Naive thymus-derived CD4-positive, alpha-beta T cell (primary cell): Measurements from ENCODE around the gene TPM2. TPM values are rescaled to one million over a fixed set of nuclear protein-coding genes. Genes with fewer than 3 reads are reported as not detected.

Experiments
- ATAC-seq: fragments of 150-1000 bp; cut with Tn5 transposase; 2 replicates; pipeline ENCODE4 v1.10.0; 2021; ENCODE audit warnings: mild to moderate bottlenecking, moderate library complexity
- CTCF ChIA-PET: fragments of 350-600 bp; sonication (Branson Sonifier 250); formaldehyde crosslinking; loops from one replicate; lab custom pipeline; 2021; ENCODE audit warnings: antibody characterized with exemption; lab: Charles Lee
- POLR2A ChIA-PET: fragments of 350-600 bp; sonication (Branson Sonifier 250); formaldehyde crosslinking; loops from one replicate; lab custom pipeline; 2021; ENCODE audit warnings: antibody characterized with exemption, inconsistent platforms; lab: Charles Lee
- DNase-seq, 9 donors: peaks; one replicate each; pipeline versions ENCODE4 v3.0.0 to v3.0.0-alpha.2; 2020 to 2022; ENCODE audit warnings: mixed read lengths in 1 of 9
- H3K27ac ChIP-seq: one replicate; pipeline ENCODE4 v1.7.0; 2013; ENCODE audit warnings: mild to moderate bottlenecking, low read depth, low read length, moderate library complexity
- H3K27me3 ChIP-seq, 2 donors: one replicate each; pipeline ENCODE4 v1.7.0; 2013; ENCODE audit warnings: low read length in 2 of 2, mild to moderate bottlenecking in 2 of 2, moderate library complexity in 2 of 2; ENCODE audit not compliant: control insufficient read depth in 2 of 2, insufficient read depth in 2 of 2
- H3K36me3 ChIP-seq, 3 experiments: 1 replicate in 2 of 3; 2 replicates in 1 of 3; pipeline ENCODE4 v1.7.0; 2013; ENCODE audit warnings: low read length in 3 of 3, mild to moderate bottlenecking in 3 of 3, moderate library complexity in 1 of 3; ENCODE audit not compliant: insufficient read depth in 3 of 3, control insufficient read depth in 2 of 3
- H3K4me1 ChIP-seq, 2 donors: one replicate each; pipeline ENCODE4 v1.7.0; 2013; ENCODE audit warnings: low read length in 2 of 2, mild to moderate bottlenecking in 2 of 2, moderate library complexity in 1 of 2; ENCODE audit not compliant: control insufficient read depth in 2 of 2, insufficient read depth in 2 of 2
- H3K4me3 ChIP-seq: 2 replicates; pipeline ENCODE4 v1.7.0; 2013; ENCODE audit warnings: mild to moderate bottlenecking, low read length
- H3K9me3 ChIP-seq, 3 experiments: 1 replicate in 2 of 3; 2 replicates in 1 of 3; pipeline ENCODE4 v1.7.0; 2013; ENCODE audit warnings: low read length in 3 of 3; ENCODE audit not compliant: control insufficient read depth in 2 of 3
- H3K27ac Mint-ChIP-seq, 9 donors: one replicate each; pipeline ENCODE4 v1.8.0; 2020 to 2022; ENCODE audit warnings: mixed read lengths in 9 of 9, mild to moderate bottlenecking in 8 of 9, moderate library complexity in 5 of 9, inconsistent platforms in 2 of 9
- H3K27me3 Mint-ChIP-seq, 5 donors: one replicate each; pipeline ENCODE4 v1.8.0; 2021 to 2022; ENCODE audit warnings: mixed read lengths in 5 of 5, mild to moderate bottlenecking in 1 of 5
- H3K36me3 Mint-ChIP-seq, 5 donors: one replicate each; pipeline ENCODE4 v1.8.0; 2020 to 2022; ENCODE audit warnings: mixed read lengths in 5 of 5, mild to moderate bottlenecking in 3 of 5, inconsistent platforms in 1 of 5
- H3K4me1 Mint-ChIP-seq, 7 donors: one replicate each; pipeline ENCODE4 v1.8.0; 2020 to 2022; ENCODE audit warnings: mixed read lengths in 7 of 7, mild to moderate bottlenecking in 3 of 7, inconsistent platforms in 1 of 7
- H3K4me3 Mint-ChIP-seq, 10 donors: one replicate each; pipeline ENCODE4 v1.8.0; 2020 to 2022; ENCODE audit warnings: mild to moderate bottlenecking in 10 of 10, mixed read lengths in 10 of 10, moderate library complexity in 6 of 10, inconsistent platforms in 2 of 10
- H3K9me3 Mint-ChIP-seq, 11 donors: one replicate each; pipeline ENCODE4 v1.8.0; 2020 to 2022; ENCODE audit warnings: mixed read lengths in 11 of 11, mild to moderate bottlenecking in 4 of 11, inconsistent platforms in 1 of 11, moderate library complexity in 1 of 11
- intact Hi-C, 2 donors: fragments of 100-400 bp; cut with micrococcal nuclease; formaldehyde crosslinking; loops; one replicate each; pipeline ENCODE4 v1.15.1; 2023
- polyA plus RNA-seq, 2 donors: library from polyadenylated mRNA; unstranded; fragments of 300-500 nt; fragmentation: Illumina TruSeq; gene quantifications; one replicate each; pipeline ENCODE4 v1.2.3, GENCODE V29; 2021
- total RNA-seq, 6 experiments: library from RNA in 5 of 6; stranded (reverse) in 5 of 6; gene quantifications; 1 replicate in 5 of 6; 2 replicates in 1 of 6; pipeline ENCODE4 v1.2.3 and lab custom pipeline; 2021 to 2026

TPM2 gene
- total and polyA plus RNA-seq, 7 experiments from 2014 or later = 0.87 to 136 (median 40.0) TPM; not detected in 1

DNA sequence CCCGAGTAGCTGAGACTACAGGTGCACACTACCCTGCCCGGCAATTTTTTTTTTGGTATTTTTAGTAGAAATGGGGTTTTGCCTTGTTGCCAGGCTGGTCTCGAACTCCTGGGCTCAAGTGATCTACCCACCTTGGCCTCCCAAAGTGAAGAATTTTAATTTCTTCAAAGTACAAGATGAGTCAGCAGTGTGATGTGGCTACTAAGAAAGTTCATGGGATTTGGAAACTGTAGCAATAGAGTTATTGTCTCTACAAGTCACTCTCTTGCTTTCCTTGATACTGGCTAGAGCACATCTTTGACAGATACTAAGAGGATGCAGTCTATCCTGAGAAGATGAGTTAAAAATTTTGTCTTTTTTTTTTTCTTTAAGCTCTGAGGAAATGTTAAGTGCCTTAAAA is 44.4 kb upstream of the TPM2 start:
- Mint-ChIP-seq H3K27me3 (no peaks in the 10 kb centered on the region), H3K4me3 (peak overlapping the region in 4 of 10 donors; percentile 21 to 47 (median 30)), H3K36me3 (peaks cover 0 to 20% (median 12%) of the 10 kb centered on the region in 5 donors), H3K4me1 (peaks cover 20 to 34% (median 22%) of the 10 kb centered on the region in 7 donors), H3K9me3 (peaks cover 0 to 2% (median 0%) of the 10 kb centered on the region in 11 donors), H3K27ac (peak overlapping the region in 2 of 9 donors; percentile 22 to 33)
- Histone ChIP-seq H3K27ac (peak overlapping the region; percentile 93), H3K36me3 (peaks cover 5 to 39% (median 8%) of the 10 kb centered on the region in 3 experiments), H3K4me3 (no peak overlapping the region), H3K4me1 (peaks cover 39 to 43% of the 10 kb centered on the region in 2 donors), H3K9me3 (no peaks in the 10 kb centered on the region), H3K27me3 (no peaks in the 10 kb centered on the region)
- DNase-seq (no peak), ATAC-seq (no peak)
- CTCF ChIA-PET = interaction anchor here (1.1 to 5.6 kb wide), 4 partner anchors 14 to 76 kb away, joined by 3 to 61 read pairs (median 6); partner anchors contain the start of genes CCDC107, GBA2, RGP1 and RMRP
- POLR2A ChIA-PET = interaction anchor here (0.7 to 7.2 kb wide), 4 partner anchors 15 to 98 kb away, joined by 3 to 89 read pairs (median 15); partner anchors contain the start of genes GBA2, RGP1 and SIT1
- intact Hi-C loops = loop anchor here in 1 of 2 donors (10.0 kb wide), 2 partner anchors 249 to 1069 kb away; partner anchors contain the start of gene CCL27

- ChIA-PET POLR2A (interaction anchor here (0.7 to 7.2 kb wide), 19 partner anchors 9 to 129 kb away, joined by 3 to 89 read pairs (median 6); partner anchors contain the start of genes ARHGEF39, CCDC107, GBA2 and HINT2), CTCF (interaction anchor here (0.6 to 4.8 kb wide), 15 partner anchors 8 to 178 kb away, joined by 3 to 28 read pairs (median 4); partner anchors contain the start of genes CCDC107, GBA2, RGP1 and RMRP)
- Mint-ChIP-seq H3K9me3 (no peaks in the 10 kb centered on the region), H3K4me3 (peak overlapping the region in 5 of 10 donors; percentile 87 to 97 (median 94)), H3K27me3 (no peaks in the 10 kb centered on the region), H3K36me3 (peaks cover 0 to 14% (median 8%) of the 10 kb centered on the region in 5 donors), H3K4me1 (peaks cover 20 to 34% (median 22%) of the 10 kb centered on the region in 7 donors), H3K27ac (peak overlapping the region in 6 of 9 donors; percentile 80 to 96 (median 92))
- Histone ChIP-seq H3K27me3 (no peaks in the 10 kb centered on the region), H3K9me3 (no peaks in the 10 kb centered on the region), H3K27ac (peak overlapping the region; percentile 93), H3K36me3 (peaks cover 5 to 28% (median 6%) of the 10 kb centered on the region in 3 experiments), H3K4me1 (peaks cover 49 to 53% of the 10 kb centered on the region in 2 donors), H3K4me3 (peak overlapping the region; percentile 98)
- DNase-seq (peak in 1 of 9 donors; percentile 13), ATAC-seq (no peak)
- intact Hi-C loops = loop anchor here (1.0 to 10.0 kb wide), 19 partner anchors 16 to 1086 kb away; partner anchors contain the start of genes GBA2 (in 2 of the 2), RGP1 (in 2 of the 2), CCDC107 (in 1 of the 2) and CCL27 (in 1 of the 2)
These were observed 43.2 kb upstream of the TPM2 start for GRCh38 chr9:35732800-35733541.

GRCh38 chr9:35732185-35732799 is 42.6 kb upstream of the TPM2 start, which contains the start of the genes CREB3 and TLN1:
Gene CREB3 (plus strand): TSS chr9:35732666. CDS start chr9:35732773, 107 bp downstream.
Gene TLN1 (minus strand): TSS chr9:35732195. CDS start chr9:35725694, 6,501 bp downstream.
- ChIA-PET POLR2A (interaction anchor here (0.5 to 7.2 kb wide), 24 partner anchors 8 to 1085 kb away, joined by 3 to 89 read pairs (median 5); partner anchors contain the start of genes ARHGEF39, CCDC107, GBA2 and HINT2), CTCF (interaction anchor here (0.6 to 6.4 kb wide), 18 partner anchors 9 to 178 kb away, joined by 3 to 50 read pairs (median 5); partner anchors contain the start of genes CCDC107, GBA2, RGP1 and RMRP)
- Mint-ChIP-seq H3K36me3 (peaks cover 0 to 14% (median 8%) of the 10 kb centered on the region in 5 donors), H3K27me3 (no peaks in the 10 kb centered on the region), H3K27ac (peak within 1 kb of the TSS in 6 of 9 donors; percentile 80 to 96 (median 92)), H3K4me1 (peaks cover 20 to 34% (median 22%) of the 10 kb centered on the region in 7 donors), H3K4me3 (peak within 1 kb of the TSS in 5 of 10 donors; percentile 87 to 97 (median 94)), H3K9me3 (no peaks in the 10 kb centered on the region)
- Histone ChIP-seq H3K27me3 (no peaks in the 10 kb centered on the region), H3K36me3 (peaks cover 0 to 21% (median 5%) of the 10 kb centered on the region in 3 experiments), H3K27ac (peak within 1 kb of the TSS; percentile 93), H3K9me3 (no peaks in the 10 kb centered on the region), H3K4me1 (peaks cover 56 to 60% of the 10 kb centered on the region in 2 donors), H3K4me3 (peak within 1 kb of the TSS; percentile 98)
- DNase-seq (peak; percentile 86 to 98 (median 96)), ATAC-seq (peak; percentile 94)
- intact Hi-C loops = loop anchor here (1.0 to 10.0 kb wide), 19 partner anchors 17 to 1085 kb away; partner anchors contain the start of genes GBA2 (in 2 of the 2), RGP1 (in 2 of the 2), CCDC107 (in 1 of the 2) and CCL27 (in 1 of the 2)

DNA sequence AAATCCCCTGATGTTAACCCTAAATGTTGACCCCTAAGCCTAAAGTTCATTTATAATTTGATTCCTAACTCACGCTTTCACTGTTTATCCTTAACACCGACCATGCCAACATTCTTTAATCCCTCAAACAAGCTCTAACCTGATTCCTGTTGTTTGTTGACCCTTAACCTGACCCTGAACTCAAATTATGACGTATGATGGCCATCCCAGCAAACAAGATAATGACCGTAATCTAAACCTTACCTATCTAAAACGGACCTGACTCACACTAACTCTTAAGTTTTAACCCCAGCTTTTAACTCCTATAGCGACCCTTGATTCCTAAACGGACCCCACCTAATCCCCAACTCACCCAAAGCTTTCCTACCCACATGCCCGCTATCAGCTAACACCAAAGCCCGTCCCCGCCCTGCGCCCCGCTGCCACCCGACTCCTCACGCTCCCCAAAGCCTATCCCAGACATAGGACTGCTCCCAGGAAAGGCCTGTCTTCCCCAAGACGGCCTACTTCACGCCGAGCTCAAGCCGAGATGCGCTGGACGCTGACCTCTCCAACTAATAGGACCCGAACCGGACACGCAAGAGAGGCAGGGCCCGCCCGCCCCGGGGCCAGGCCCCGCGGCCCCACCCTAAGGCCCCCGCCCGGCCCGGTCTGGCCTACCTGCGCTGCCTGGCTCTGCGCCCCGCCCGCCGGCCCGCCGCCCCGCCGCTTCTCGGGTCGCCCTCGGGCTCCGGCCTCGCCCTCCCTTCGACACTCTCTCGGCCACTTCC is 41.9 kb upstream of the TPM2 start:
- H3K27me3 Mint-ChIP-seq = no peaks in the 10 kb centered on the region
- ChIA-PET CTCF (interaction anchor here (0.5 to 6.4 kb wide), 17 partner anchors 12 to 128 kb away, joined by 3 to 50 read pairs (median 5); partner anchors contain the start of genes ARHGEF39, CCDC107, GBA2 and RGP1), POLR2A (interaction anchor here (0.7 to 7.2 kb wide), 23 partner anchors 10 to 1084 kb away, joined by 3 to 89 read pairs (median 5); partner anchors contain the start of genes CCDC107, GBA2, HINT2 and MSMP)
- Histone ChIP-seq H3K4me3 (peak overlapping the region; percentile 98), H3K27me3 (no peaks in the 10 kb centered on the region), H3K4me1 (peaks cover 62 to 67% of the 10 kb centered on the region in 2 donors), H3K27ac (peak overlapping the region; percentile 93), H3K9me3 (no peaks in the 10 kb centered on the region), H3K36me3 (peaks cover 0 to 14% (median 5%) of the 10 kb centered on the region in 3 experiments)
- H3K9me3 Mint-ChIP-seq = peaks cover 0 to 2% (median 0%) of the 10 kb centered on the region in 11 donors
- peak overlapping the region in 5 of 10 donors; percentile 87 to 97 (median 94) for H3K4me3 Mint-ChIP-seq
- ATAC-seq (no peak), DNase-seq (peak in 2 of 9 donors; percentile 26)
- peaks cover 21 to 34% (median 24%) of the 10 kb centered on the region in 7 donors for H3K4me1 Mint-ChIP-seq
- intact Hi-C loops = loop anchor here (1.0 to 10.0 kb wide), 19 partner anchors 18 to 1085 kb away; partner anchors contain the start of genes GBA2 (in 2 of the 2), RGP1 (in 2 of the 2), CCDC107 (in 1 of the 2) and CCL27 (in 1 of the 2)
- peaks cover 0 to 16% (median 8%) of the 10 kb centered on the region in 5 donors for H3K36me3 Mint-ChIP-seq
- H3K27ac Mint-ChIP-seq = peak overlapping the region in 6 of 9 donors; percentile 80 to 96 (median 92)

DNA sequence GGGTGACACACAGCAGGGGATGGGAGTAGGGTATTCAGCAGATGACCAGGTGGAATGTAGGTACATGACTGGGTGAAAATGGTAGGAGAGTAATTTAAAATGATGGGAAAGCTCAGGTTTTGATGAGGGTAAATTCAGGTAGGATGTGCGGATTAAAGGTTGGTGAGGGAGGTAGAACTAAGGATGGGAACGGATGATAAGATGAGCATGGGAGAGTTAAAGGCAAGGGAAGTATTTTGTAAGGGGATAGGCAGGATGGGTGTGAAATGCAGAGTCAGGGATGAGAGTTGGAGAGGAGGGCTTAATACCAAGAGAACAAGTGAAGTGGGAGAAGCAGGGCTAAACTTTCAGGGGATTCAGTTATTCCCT is 40.7 kb upstream of the TPM2 start:
- peak overlapping the region in 2 of 10 donors; percentile 87 to 92 for H3K4me3 Mint-ChIP-seq
- no peaks in the 10 kb centered on the region for H3K9me3 ChIP-seq
- peak overlapping the region; percentile 93 for H3K27ac ChIP-seq
- peaks cover 0 to 12% (median 7%) of the 10 kb centered on the region in 3 experiments for H3K36me3 ChIP-seq
- intact Hi-C loops = loop anchor here in 1 of 2 donors (10.0 kb wide), 2 partner anchors 246 to 1066 kb away; partner anchors contain the start of gene CCL27
- ChIA-PET POLR2A (interaction anchor here (0.8 to 7.2 kb wide), 12 partner anchors 9 to 658 kb away, joined by 3 to 89 read pairs (median 4); partner anchors contain the start of genes CCDC107, GBA2, RGP1 and RMRP), CTCF (interaction anchor here (0.5 to 6.4 kb wide), 11 partner anchors 18 to 119 kb away, joined by 3 to 50 read pairs (median 7); partner anchors contain the start of genes ARHGEF39, CCDC107, GBA2 and RGP1)
- DNase-seq = no peak
- peaks cover 62 to 67% of the 10 kb centered on the region in 2 donors for H3K4me1 ChIP-seq
- no peaks in the 10 kb centered on the region for H3K27me3 ChIP-seq
- H3K9me3 Mint-ChIP-seq = peaks cover 0 to 2% (median 0%) of the 10 kb centered on the region in 11 donors
- H3K27me3 Mint-ChIP-seq = no peaks in the 10 kb centered on the region
- peaks cover 3 to 19% (median 5%) of the 10 kb centered on the region in 5 donors for H3K36me3 Mint-ChIP-seq
- peak overlapping the region in 3 of 9 donors; percentile 1 to 90 (median 33) for H3K27ac Mint-ChIP-seq
- peaks cover 13 to 28% (median 19%) of the 10 kb centered on the region in 7 donors for H3K4me1 Mint-ChIP-seq
- H3K4me3 ChIP-seq = peak overlapping the region; percentile 98
- ATAC-seq = no peak
